LNCAP (cell line): ENCODE data around the gene CUL1.

Experiments
- CTCF ChIP-seq: fragments of 450-650 bp; IDR thresholded peaks from 2 replicates; pipeline ENCODE4 v1.5.1; 2017; ENCODE audit warnings: mild to moderate bottlenecking

Gene CUL1

GRCh38 chr7:148831782-148832181 is 133.1 kb downstream of the CUL1 start:
- no peak for TF ChIP-seq CTCF

- no peak for TF ChIP-seq CTCF
Measured at GRCh38 chr7:148834605-148835004, 135.9 kb downstream of the CUL1 start.

GRCh38 chr7:148835854-148836253 is 137.2 kb downstream of the CUL1 start:
- no peak for TF ChIP-seq CTCF

- no peak for TF ChIP-seq CTCF
Measured at GRCh38 chr7:148838905-148839304, 140.2 kb downstream of the CUL1 start.

- TF ChIP-seq CTCF, result no peak
Measured at GRCh38 chr7:148847815-148848734, 149.4 kb downstream of the CUL1 start.

- TF ChIP-seq CTCF, result no peak
Measured at GRCh38 chr7:148849393-148850098, 150.8 kb downstream of the CUL1 start.

GRCh38 chr7:148850564-148850963 is 151.9 kb downstream of the CUL1 start:
- no peak for TF ChIP-seq CTCF
